Measurements from ENCODE around the gene CELF5.
"Not testable (repeated sequence)": the region's sequence is repeated elsewhere in the genome, so short reads cannot be mapped to it uniquely, and the experiment has no call there.

DNA sequence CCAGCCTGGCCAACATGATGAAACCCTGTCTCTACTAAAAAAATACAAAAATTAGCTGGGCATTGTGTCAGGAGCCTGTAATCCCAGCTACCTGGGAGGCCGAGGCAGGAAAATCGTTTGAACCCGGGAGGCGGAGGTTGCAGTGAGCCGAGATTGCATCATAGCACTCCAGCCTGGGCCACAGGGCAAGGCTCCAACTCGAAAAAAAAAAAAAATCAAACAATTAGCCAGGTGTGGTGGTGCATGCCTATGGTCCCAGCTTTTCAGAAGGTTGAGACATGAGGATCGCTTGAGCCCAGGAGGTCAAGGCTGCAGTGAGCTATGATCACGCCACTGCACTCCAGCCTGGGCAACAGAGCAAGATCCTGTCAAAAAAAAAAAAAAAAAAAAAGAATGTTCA lies 76.1 kb downstream of the CELF5 start:
- TF ChIP-seq, protein P1, sequence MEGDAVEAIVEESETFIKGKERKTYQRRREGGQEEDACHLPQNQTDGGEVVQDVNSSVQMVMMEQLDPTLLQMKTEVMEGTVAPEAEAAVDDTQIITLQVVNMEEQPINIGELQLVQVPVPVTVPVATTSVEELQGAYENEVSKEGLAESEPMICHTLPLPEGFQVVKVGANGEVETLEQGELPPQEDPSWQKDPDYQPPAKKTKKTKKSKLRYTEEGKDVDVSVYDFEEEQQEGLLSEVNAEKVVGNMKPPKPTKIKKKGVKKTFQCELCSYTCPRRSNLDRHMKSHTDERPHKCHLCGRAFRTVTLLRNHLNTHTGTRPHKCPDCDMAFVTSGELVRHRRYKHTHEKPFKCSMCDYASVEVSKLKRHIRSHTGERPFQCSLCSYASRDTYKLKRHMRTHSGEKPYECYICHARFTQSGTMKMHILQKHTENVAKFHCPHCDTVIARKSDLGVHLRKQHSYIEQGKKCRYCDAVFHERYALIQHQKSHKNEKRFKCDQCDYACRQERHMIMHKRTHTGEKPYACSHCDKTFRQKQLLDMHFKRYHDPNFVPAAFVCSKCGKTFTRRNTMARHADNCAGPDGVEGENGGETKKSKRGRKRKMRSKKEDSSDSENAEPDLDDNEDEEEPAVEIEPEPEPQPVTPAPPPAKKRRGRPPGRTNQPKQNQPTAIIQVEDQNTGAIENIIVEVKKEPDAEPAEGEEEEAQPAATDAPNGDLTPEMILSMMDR (conservative IDR thresholded peaks at IDR 0.05): not testable (repeated sequence)
- not testable (repeated sequence) for TF ChIP-seq ZFX (IDR thresholded peaks at IDR 0.05)
